ENCODE data around the gene MEN1.

Gene MEN1

DNA sequence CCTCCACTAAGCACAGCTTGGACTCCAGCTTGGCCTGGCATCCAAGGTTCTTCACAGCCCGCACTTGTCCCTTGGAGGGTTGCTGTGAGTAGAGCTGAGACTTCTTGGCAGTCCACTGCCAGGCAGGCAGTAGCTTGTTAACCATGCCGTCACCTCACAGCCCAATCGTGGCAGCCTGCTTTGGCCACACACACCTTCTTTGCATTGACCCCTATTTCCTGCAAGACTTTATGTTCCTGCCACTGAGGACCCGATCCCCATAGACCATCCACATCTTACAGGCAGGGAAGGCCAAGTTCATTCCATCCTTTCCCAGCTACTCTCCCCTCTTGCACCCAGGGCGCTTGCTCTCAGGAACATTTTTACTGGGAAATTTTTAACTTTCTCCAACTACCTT is 48.1 kb downstream of the MEN1 start:
- no peak for DNase-seq (ENCODE audit: low spot score)

DNA sequence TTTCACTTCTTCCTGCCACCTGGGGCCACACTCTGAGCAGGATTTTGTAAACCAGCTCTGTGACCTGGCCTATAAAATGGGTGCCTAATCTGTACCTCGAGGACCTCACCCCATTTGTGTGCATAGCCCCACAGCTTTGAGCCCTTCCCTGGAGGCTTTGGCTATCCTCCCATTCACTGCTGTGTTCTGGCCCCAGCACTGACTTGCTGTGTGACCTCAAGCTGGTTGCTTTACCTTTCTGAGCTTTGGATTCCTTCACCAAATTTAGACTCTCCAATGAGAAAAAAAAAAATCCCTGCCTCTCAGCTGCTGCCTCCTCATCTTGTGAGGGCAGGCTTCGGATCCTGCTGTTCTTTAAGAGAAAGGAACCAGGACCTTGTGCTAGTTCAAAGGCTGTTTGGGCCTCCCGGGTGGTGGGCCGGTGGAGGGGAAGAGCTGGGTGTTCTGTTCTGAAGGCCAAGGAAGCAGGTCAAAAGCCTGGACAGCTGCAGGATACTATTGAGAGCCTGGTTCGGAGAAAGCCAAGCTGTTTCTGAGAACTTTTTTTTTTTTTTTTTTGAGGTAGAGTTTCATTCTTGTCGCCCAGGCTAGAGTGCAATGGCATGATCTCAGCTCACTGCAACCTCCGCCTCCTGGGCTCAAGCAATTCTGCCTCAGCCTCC is 49.5 kb downstream of the MEN1 start:
- no peak for DNase-seq (ENCODE audit: low spot score)

DNA sequence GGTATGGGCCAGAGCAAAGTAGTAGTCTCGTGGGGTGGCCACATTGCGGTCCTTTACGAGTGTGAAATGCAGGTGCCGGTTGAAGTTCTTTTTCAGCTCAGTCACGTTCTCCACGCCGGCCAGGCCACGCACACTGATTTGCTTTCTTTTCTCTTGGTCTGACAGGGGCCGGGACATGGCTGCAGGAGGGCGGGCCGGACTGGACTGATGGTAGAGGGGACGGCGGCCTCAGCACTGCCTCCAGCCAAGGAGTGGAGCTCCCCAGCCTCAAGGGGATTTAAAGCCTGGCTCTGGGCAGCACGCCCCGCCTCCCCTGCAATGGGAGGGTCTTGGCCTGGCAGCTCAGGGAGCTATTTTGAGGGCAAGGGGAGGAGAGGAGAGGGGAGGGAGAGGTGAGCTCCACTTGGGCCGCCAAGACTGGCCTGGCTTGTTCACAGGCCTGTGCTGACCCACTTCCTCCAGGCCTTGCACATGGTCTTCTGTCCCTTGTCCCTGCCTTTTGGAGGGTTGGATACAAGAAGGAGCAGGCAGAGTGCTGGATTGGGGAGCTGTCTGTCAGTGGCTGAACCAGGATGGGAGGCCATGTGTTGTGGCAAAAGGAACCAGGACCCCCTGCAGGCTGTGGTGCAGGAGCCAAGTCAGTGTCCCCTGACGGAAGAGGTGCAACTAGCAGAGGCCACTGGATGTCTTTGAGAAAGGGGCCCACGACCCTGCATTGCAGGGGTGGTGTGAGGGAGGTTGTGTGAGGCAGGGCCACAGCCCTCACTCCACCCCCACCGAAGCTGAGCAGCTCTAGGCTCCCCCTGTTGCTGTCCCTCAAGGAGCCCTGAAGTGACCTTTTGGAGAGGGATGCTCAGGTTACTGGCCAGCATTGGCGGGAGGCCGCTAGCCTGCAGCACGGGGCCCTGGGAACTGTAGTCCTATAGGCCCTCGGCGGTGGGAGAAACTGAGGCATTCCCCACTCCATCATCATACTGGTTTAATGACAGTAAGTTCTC is 50.3 kb downstream of the MEN1 start, which contains the start of gene PYGM:
TSS of gene PYGM (minus strand) at position 253 of the 998 bp plus-strand sequence. CDS start at position 177, 76 bp downstream.
- DNase-seq (ENCODE audit: low spot score) = no peak

DNA sequence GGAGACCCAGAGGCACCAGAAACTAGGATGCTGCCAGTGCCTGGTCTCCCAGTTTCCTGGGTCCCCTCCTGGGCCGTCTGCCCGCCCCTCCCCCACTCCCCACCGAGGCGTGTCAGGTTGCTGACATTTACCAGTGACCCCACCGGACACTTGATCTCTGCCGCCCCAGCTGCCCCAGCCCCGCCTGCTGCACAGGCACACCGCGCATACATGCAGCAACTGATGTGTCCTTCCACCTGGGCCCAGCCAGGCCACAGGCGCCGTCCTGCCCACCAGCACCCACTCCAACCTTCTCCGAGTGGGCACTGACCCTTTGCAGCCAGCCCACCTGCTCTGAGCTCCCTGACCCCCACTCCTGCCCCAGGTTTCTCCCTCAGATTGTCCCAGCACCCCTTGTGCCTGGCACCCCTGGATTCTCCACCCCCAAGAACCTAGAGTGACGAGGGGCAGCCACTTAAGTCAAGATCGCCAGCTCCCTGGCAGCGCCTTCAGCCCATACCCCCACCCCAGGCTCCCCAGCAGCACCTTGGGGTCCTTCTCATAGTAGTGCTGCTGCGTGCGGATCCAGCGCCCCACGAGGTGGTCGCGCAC is 51.1 kb downstream of the MEN1 start:
- DNase-seq (ENCODE audit: low spot score) = no peak

DNA sequence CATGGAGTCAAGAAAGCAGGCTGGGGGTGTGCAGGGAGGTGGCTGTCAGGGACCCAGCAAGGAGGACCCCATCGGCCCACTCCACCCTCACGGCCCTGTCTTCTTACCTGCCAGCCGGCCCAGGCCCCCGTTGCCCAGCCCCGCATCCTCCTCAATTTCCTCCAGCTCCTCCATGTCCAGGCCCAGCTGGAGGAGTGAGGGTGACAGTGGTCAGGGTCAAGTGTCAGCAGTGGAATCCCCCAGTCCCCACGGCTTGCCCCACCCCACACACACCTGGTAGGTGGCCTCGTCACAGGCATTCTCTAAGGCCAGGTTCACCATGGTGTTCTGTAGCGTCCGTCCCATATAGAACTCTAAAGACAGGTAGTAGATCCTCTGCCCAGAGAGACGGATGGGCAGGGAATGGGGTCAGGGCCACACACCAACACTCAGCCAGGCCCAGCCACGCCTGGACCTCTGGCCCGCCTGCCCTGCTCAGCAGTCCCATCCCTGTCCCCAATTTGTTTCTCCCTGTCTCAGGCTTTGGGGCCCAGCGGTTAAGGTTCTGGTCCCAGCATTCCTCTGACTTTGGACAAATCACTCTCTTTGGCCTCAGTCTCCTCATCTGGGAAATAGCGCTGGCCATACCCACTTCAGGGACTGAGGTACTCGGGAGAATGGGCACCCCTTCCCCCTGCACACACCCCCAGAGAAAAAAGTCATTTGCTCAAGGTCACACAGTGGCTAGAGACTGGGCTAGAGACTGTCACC is 51.8 kb downstream of the MEN1 start:
- DNase-seq (ENCODE audit: low spot score) = no peak

DNA sequence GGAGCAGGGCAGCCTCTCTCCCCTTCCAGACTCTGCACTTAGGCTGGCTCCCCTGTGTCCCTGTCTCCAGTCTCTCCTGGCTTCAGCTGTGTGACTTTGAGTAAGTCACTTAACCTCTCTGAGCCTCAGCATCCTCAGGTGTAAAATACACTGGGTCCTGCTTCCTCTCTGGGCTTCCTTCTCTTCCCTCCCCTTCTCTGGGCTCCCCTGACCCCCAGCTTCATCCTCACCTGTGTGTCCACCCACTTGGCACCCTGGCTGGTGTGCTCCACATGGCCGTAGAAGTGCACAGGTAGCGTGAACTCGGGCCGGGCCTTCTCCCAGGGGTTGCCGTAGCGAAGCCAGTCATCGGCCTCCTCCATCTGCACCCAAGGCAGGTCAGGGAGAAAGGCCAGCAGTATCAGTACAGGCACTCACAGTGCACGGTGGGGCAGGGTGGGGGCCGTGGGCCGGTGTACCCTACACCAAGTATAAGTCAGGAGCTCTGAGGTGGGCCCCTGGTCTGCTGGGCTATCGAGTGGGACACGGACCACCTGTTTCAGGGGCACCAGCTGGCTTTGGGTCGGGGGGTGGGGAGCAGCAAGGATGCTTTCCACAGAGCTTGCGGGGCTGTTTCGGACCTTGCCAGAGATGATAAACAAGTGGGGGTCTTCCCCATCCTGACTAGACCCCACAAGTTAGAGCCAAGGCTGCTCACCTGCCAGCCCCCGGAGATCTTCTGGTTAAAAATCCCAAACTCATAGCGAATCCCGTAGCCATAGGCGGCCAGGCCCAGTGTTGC is 52.6 kb downstream of the MEN1 start:
- no peak for DNase-seq (ENCODE audit: low spot score)

DNA sequence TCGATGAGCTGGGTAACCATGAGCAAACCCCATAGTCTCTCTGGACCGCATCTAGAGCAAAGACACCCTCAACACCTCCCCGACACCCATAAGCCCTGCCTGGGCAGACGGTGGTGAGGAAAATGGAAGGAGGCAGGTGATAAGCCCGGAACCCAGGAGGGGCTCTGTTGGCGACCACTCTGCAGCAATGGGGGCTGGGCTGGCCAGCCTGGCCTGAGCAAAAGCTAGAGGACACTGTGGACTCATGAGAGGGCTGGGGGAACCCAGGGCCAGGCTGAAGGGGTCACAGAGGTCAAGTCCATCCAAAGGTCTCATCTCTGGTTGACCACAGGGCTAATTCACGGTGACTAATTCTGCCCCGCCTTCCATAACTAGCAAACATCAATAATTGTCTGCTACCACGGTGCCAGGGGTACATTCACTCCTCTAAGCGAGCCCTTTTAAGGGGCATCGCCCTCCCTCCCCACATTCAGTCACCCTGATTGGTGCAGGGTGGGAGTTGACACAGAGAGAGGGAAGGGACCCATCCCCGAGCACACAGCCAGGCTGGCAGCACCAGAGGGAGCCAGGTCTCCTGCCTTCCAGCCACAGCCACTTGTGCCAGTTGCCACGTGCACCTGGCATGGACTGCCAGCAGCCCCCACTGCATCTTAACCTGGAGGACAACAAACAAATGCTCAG is 54.5 kb downstream of the MEN1 start:
- no peak for DNase-seq (ENCODE audit: low spot score)

DNA sequence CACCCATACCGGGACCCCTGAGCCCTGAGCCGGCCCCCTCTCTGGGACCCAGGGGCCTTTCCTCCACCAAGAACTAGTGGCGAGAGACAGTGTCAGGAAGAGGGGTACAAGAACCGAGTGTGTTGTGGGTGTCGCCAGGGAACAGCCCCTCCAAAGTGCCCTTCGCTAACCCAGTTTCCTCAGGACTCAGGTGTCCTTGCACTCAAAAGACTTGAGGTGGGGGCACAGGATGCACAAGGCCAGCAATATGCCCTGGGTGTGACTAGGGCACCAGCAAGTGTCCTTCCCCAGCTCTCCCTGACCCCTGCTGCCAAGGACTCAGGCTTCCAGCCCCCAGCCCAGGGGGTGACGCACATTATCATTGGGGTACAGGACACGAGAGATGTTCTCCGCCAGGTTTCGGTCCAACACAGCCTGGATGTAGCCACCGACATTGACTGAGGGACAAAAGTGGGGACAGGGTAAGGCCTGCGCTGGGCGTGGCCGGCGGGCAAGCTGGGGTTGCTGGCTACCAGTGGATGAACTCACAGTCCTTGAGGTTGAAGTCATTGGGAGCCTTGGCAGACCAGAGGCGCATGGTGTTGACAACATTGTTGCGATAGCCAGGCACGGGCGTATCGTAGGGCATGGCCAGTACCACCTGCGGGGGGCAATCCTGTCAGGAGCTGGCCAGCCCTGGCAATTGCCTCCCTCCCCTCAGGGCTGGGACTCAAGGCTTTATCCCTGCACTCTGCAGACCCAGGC is 55.3 kb downstream of the MEN1 start:
- DNase-seq (ENCODE audit: low spot score) = no peak

DNA sequence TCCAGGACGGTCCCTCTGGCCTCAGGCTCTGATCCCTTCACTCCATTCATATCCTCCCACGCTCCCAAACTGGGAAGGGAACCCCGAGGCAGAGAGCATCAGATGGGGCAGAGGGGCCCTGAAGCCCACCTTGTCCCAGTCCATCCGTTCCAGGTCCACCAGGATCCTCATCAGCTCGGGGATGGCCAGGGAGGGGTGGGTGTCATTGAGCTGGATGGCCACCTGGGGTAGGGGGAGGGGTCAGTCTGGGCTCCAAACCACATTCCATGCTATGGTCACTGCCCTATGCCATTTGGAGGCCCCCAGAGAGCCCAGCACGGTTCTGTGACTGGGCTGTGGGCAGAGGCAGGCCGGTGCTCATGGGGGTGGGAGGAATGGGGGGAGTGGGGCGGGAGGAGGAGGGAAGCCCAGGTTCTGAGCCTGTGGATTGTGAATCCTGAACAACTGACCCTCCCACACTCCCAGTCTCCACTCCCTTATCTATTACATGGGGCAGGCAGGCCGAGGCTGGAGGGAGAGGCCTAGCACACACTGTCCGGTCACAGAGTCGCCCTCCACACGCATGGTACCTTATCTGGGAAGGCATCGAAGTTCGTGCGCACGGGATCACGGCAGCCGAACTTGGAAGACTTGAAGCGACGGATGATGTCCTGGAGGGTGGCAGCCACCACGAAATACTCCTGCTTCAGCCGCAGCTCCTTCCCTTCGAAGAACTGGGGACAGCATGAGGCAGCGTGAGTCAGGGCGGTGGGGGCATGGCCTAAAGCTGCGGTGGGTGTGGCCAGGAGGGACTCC is 56.0 kb downstream of the MEN1 start:
- DNase-seq (ENCODE audit: low spot score) = no peak

All from LoVo (cell line).